ENCODE measurements around the gene FBXW4.

Gene FBXW4

GRCh38 chr10:101694674-101695403, at the start of gene FBXW4:
Gene FBXW4, minus strand, starts transcription at chr10:101695170. Its CDS starts 65 bp downstream, at chr10:101695105.
- peak in 13 of 14 donors; percentile 37 to 81 (median 66) for DNase-seq

GRCh38 chr10:101744267-101744666, 49.3 kb upstream of the FBXW4 start:
- no peak for DNase-seq

GRCh38 chr10:101741938-101742337, 47.0 kb upstream of the FBXW4 start:
- DNase-seq, result no peak

- DNase-seq, result no peak
Measured at GRCh38 chr10:101736666-101737065, 41.7 kb upstream of the FBXW4 start.

- no peak for DNase-seq
Measured at GRCh38 chr10:101732096-101732495, 37.1 kb upstream of the FBXW4 start.

GRCh38 chr10:101726115-101726387, 31.1 kb upstream of the FBXW4 start:
- no peak for DNase-seq

- DNase-seq, result no peak
Measured at GRCh38 chr10:101725296-101726114, 30.5 kb upstream of the FBXW4 start.

- DNase-seq, result no peak
Measured at GRCh38 chr10:101724446-101724845, 29.5 kb upstream of the FBXW4 start.

- DNase-seq, result no peak
Measured at GRCh38 chr10:101723176-101723575, 28.2 kb upstream of the FBXW4 start.

GRCh38 chr10:101721806-101722205, 26.8 kb upstream of the FBXW4 start:
- no peak for DNase-seq

- DNase-seq, result no peak
Measured at GRCh38 chr10:101720606-101721230, 25.7 kb upstream of the FBXW4 start.

GRCh38 chr10:101718690-101719275, 23.8 kb upstream of the FBXW4 start:
- DNase-seq, result no peak

- no peak for DNase-seq
Measured at GRCh38 chr10:101716891-101717659, 22.1 kb upstream of the FBXW4 start.

- DNase-seq, result no peak
Measured at GRCh38 chr10:101712997-101713396, 18.0 kb upstream of the FBXW4 start.

- DNase-seq, result no peak
Measured at GRCh38 chr10:101710793-101711192, 15.8 kb upstream of the FBXW4 start.

- DNase-seq, result no peak
Measured at GRCh38 chr10:101710059-101710695, 15.2 kb upstream of the FBXW4 start.

GRCh38 chr10:101709359-101710058, 14.5 kb upstream of the FBXW4 start:
- peak in 1 of 14 donors; percentile 0 for DNase-seq

GRCh38 chr10:101708870-101709269, 13.9 kb upstream of the FBXW4 start:
- DNase-seq, result no peak

GRCh38 chr10:101708073-101708472, 13.1 kb upstream of the FBXW4 start:
- DNase-seq, result no peak

GRCh38 chr10:101704331-101704730, 9.4 kb upstream of the FBXW4 start:
- DNase-seq, result no peak

- DNase-seq, result no peak
Measured at GRCh38 chr10:101696632-101697031, 1.7 kb upstream of the FBXW4 start.

Data from C1 segment of cervical spinal cord (tissue), 14 donors.